B cell (primary cell): Measurements from ENCODE around the gene SARS2. TPM values are rescaled to one million over a fixed set of nuclear protein-coding genes. Genes with fewer than 3 reads are reported as not detected.
A peak's percentile ranks its signal among the peaks of the same experiment; 100 is the strongest.

ENCODE experiments used
- ATAC-seq: fragments of 200-7000 bp; cut with Tn5 transposase; one replicate; pipeline ENCODE4 v1.10.0; 2021; ENCODE audit warnings: low read depth, mild to moderate bottlenecking, moderate number of reproducible peaks, moderate library complexity
- CTCF ChIA-PET: fragments of 350-600 bp; sonication (Branson Sonifier 250); formaldehyde crosslinking; loops from one replicate; lab custom pipeline; 2021; ENCODE audit warnings: antibody characterized with exemption, inconsistent platforms; lab: Charles Lee
- POLR2A ChIA-PET: fragments of 350-600 bp; sonication (Branson Sonifier 250); formaldehyde crosslinking; loops from one replicate; lab custom pipeline; 2021; ENCODE audit warnings: antibody characterized with exemption; lab: Charles Lee
- DNase-seq: peaks from one replicate; pipeline ENCODE4 v3.0.0; 2013
- H2AFZ ChIP-seq: 2 replicates; pipeline ENCODE4 v1.6.1; 2012; ENCODE audit warnings: mild to moderate bottlenecking, low read depth, low read length; ENCODE audit not compliant: insufficient read depth, poor library complexity, severe bottlenecking
- H3K27ac ChIP-seq, 2 donors: 1 replicate in 1 of 2; 2 replicates in 1 of 2; pipeline ENCODE4 v1.5.1; 2012 to 2013; ENCODE audit warnings: low read length in 2 of 2, mild to moderate bottlenecking in 2 of 2, moderate library complexity in 1 of 2
- H3K27me3 ChIP-seq, 4 experiments: fragments of 200-600 bp in 1 of 4; sonication (generic) in 1 of 4; replicated peaks in 1 of 4; 1 replicate in 2 of 4; 2 replicates in 2 of 4; pipeline versions ENCODE4 v1.6.1 to v1.7.0; 2013 to 2016; ENCODE audit warnings: low read length in 3 of 4, mild to moderate bottlenecking in 2 of 4, mixed read lengths in 1 of 4, moderate library complexity in 1 of 4; ENCODE audit not compliant: insufficient read depth in 4 of 4, control insufficient read depth in 3 of 4; ENCODE audit errors: control extremely low read depth in 1 of 4
- H3K36me3 ChIP-seq, 2 experiments: replicated peaks in 1 of 2; 1 replicate in 1 of 2; 2 replicates in 1 of 2; pipeline versions ENCODE4 v1.6.1 to v1.7.1; 2013; ENCODE audit warnings: low read length in 1 of 2; ENCODE audit not compliant: insufficient read depth in 2 of 2, control insufficient read depth in 1 of 2; ENCODE audit errors: control extremely low read depth in 1 of 2, extremely low read depth in 1 of 2
- H3K4me1 ChIP-seq, 2 donors: fragments of 200-600 bp in 1 of 2; sonication (generic) in 1 of 2; 1 replicate in 1 of 2; 2 replicates in 1 of 2; pipeline versions ENCODE4 v1.5.1 to v1.6.1; 2013 to 2017; ENCODE audit warnings: low read length in 2 of 2; ENCODE audit not compliant: control insufficient read depth in 2 of 2, insufficient read depth in 2 of 2
- H3K4me2 ChIP-seq: replicated peaks from 2 replicates; pipeline ENCODE3; 2012; ENCODE audit warnings: mild to moderate bottlenecking, low read depth, low read length; ENCODE audit not compliant: poor library complexity, severe bottlenecking
- H3K4me3 ChIP-seq, 5 experiments: fragments of 200-600 bp in 1 of 5; sonication (generic) in 1 of 5; 1 replicate in 3 of 5; 2 replicates in 2 of 5; pipeline versions ENCODE4 v1.5.1 to v1.7.0; 2011 to 2016; ENCODE audit warnings: low read length in 4 of 5, mild to moderate bottlenecking in 4 of 5, low read depth in 2 of 5, control low read depth in 1 of 5, moderate library complexity in 1 of 5; ENCODE audit not compliant: insufficient read depth in 1 of 5; ENCODE audit errors: control extremely low read depth in 1 of 5, extremely low read depth in 1 of 5
- H3K79me2 ChIP-seq: fragments of 200-600 bp; sonication (generic); one replicate; pipeline ENCODE4 v1.6.0; 2016; ENCODE audit warnings: low read length; ENCODE audit not compliant: control insufficient read depth, insufficient read depth
- H3K9ac ChIP-seq: fragments of 200-600 bp; sonication (generic); 2 replicates; pipeline ENCODE4 v1.6.1; 2017; ENCODE audit warnings: mild to moderate bottlenecking, low read length, moderate library complexity
- H3K9me3 ChIP-seq, 3 donors: one replicate each; pipeline versions ENCODE4 v1.6.1 to v1.7.1; 2013; ENCODE audit warnings: low read length in 2 of 3; ENCODE audit not compliant: control insufficient read depth in 2 of 3, insufficient read depth in 1 of 3; ENCODE audit errors: control extremely low read depth in 1 of 3
- H4K20me1 ChIP-seq: 2 replicates; pipeline ENCODE4 v1.6.0; 2012; ENCODE audit warnings: mild to moderate bottlenecking, low read length; ENCODE audit not compliant: insufficient read depth, control insufficient read depth, poor library complexity, severe bottlenecking
- H3K27ac Mint-ChIP-seq: one replicate; pipeline ENCODE4 v1.8.0; 2021; ENCODE audit warnings: mixed read lengths
- H3K27me3 Mint-ChIP-seq: one replicate; pipeline ENCODE4 v1.8.0; 2021; ENCODE audit warnings: mixed read lengths
- H3K4me1 Mint-ChIP-seq: one replicate; pipeline ENCODE4 v1.8.0; 2021; ENCODE audit warnings: mixed read lengths
- H3K4me3 Mint-ChIP-seq: one replicate; pipeline ENCODE4 v1.8.0; 2021; ENCODE audit warnings: mixed read lengths
- H3K9me3 Mint-ChIP-seq: one replicate; pipeline ENCODE4 v1.8.0; 2022; ENCODE audit warnings: mixed read lengths; ENCODE audit not compliant: insufficient read depth
- CTCF ChIP-seq: fragments of 200-600 bp; IDR thresholded peaks from one replicate; pipeline ENCODE4 v1.8.0; 2022; ENCODE audit warnings: antibody characterized with exemption, mild to moderate bottlenecking
- EZH2 ChIP-seq: IDR thresholded peaks from 2 replicates; pipeline ENCODE4 v1.6.1; 2012; ENCODE audit warnings: borderline replicate concordance, low read depth, mild to moderate bottlenecking, moderate library complexity, low read length; ENCODE audit not compliant: insufficient read depth, poor library complexity, severe bottlenecking
- WGBS: methylation state at CpG from one replicate; pipeline ENCODE4 v1.1.5; 2013; ENCODE audit warnings: missing lambda C conversion rate; ENCODE audit not compliant: insufficient coverage; 5-methylcytosine and 5-hydroxymethylcytosine counted together
- intact Hi-C: fragments of 100-400 bp; cut with micrococcal nuclease; formaldehyde crosslinking; loops from one replicate; pipeline ENCODE4 v1.10.0; 2022
- polyA plus RNA-seq: library from polyadenylated mRNA; depleted of rRNA; stranded (reverse); fragments of >200 nt; gene quantifications from 2 replicates; pipeline ENCODE4 v1.2.3, GENCODE V29; 2012
- total RNA-seq, 2 donors: library from RNA; stranded (reverse); fragments of 120-200 nt in 1 of 2; gene quantifications; 1 replicate in 1 of 2; 2 replicates in 1 of 2; pipeline versions ENCODE4 v1.2.3 to v1.2.4, GENCODE V29; 2013 to 2022

Gene SARS2
- total and polyA plus RNA-seq, 2 donors (not counting 1 experiment from before 2014, with no cell fraction given): 38.1 to 65.9 TPM

GRCh38 chr19:38870612-38871011, 60.0 kb downstream of the SARS2 start:
- Histone ChIP-seq H3K36me3 (peaks cover 0 to 7% of the 10 kb centered on the region in 2 experiments), H3K27ac (peak overlapping the region; percentile 28 to 76), H3K79me2 (peaks cover 20% of the 10 kb centered on the region), H3K27me3 (no peaks in the 10 kb centered on the region), H3K4me2 (peak overlapping the region; percentile 99), H2AFZ (peak overlapping the region; percentile 80), H4K20me1 (no peaks in the 10 kb centered on the region), H3K4me1 (peaks cover 34 to 47% of the 10 kb centered on the region in 2 donors), H3K9ac (peak overlapping the region; percentile 91), H3K4me3 (peak overlapping the region in 4 of 5 experiments; percentile 79 to 97 (median 88)), H3K9me3 (peaks cover 0 to 3% (median 0%) of the 10 kb centered on the region in 3 donors)
- intact Hi-C loops: loop anchor here (1.0 kb wide), 2 partner anchors 8 to 60 kb away; partner anchors contain the start of genes MRPS12, RINL and SARS2
- POLR2A ChIA-PET: interaction anchor here (0.6 to 10.3 kb wide), 7 partner anchors 7 to 39 kb away, joined by 3 to 237 read pairs (median 6); partner anchors contain the start of genes ECH1, HNRNPL and RINL
- 94% methylated on average over 14 of the region's 19 CpGs for WGBS
- H3K4me1 Mint-ChIP-seq: peaks cover 48% of the 10 kb centered on the region
- no peaks in the 10 kb centered on the region for H3K27me3 Mint-ChIP-seq
- TF ChIP-seq CTCF (no peak), EZH2 (no peak)
- H3K9me3 Mint-ChIP-seq: no peaks in the 10 kb centered on the region
- no peak for DNase-seq
- CTCF ChIA-PET: interaction anchor here (0.7 to 4.2 kb wide), 13 partner anchors 10 to 252 kb away, joined by 3 to 42 read pairs (median 9); partner anchors contain the start of genes ECH1 and EIF3K
- H3K4me3 Mint-ChIP-seq: peak overlapping the region; percentile 95
- peak overlapping the region; percentile 76 for H3K27ac Mint-ChIP-seq
- ATAC-seq: no peak
